IMR-90 (cell line): ENCODE data around the gene CINP. TPM values are rescaled to one million over a fixed set of nuclear protein-coding genes. Genes with fewer than 3 reads are reported as not detected.

Experiments
- ATAC-seq: fragments of 200-7000 bp; cut with Tn5 transposase; 2 replicates; pipeline ENCODE4 v1.9.1; 2020; ENCODE audit warnings: low read depth, mild to moderate bottlenecking, moderate library complexity
- BruUV-seq: library from RNA; stranded (reverse); fragments of 400-500 nt; replicated peaks from 2 replicates; lab custom pipeline; 2021; lab: Mats Ljungman, UMichigan
- CTCF ChIA-PET: fragments of 300-600 bp; formaldehyde crosslinking; extraction: SDS; loops from one replicate; lab custom pipeline; 2021; ENCODE audit warnings: antibody characterized with exemption; lab: Yijun Ruan, JAX
- POLR2A ChIA-PET: fragments of 300-600 bp; sonication (Branson Sonifier 250); formaldehyde crosslinking; loops from one replicate; lab custom pipeline; 2022; ENCODE audit warnings: antibody characterized with exemption; ENCODE audit not compliant: unreplicated experiment; lab: Charles Lee
- DNase-seq: peaks from one replicate; pipeline ENCODE4 v3.0.0; 2013
- H2AFZ ChIP-seq: replicated peaks from 2 replicates; pipeline ENCODE3; 2013; ENCODE audit warnings: low read length, mild to moderate bottlenecking; ENCODE audit not compliant: poor library complexity
- H2AK5ac ChIP-seq: 2 replicates; pipeline ENCODE4 v1.6.1; 2013; ENCODE audit warnings: low read depth, low read length, inconsistent platforms
- H2AK9ac ChIP-seq: replicated peaks from 2 replicates; pipeline ENCODE3; 2013; ENCODE audit warnings: mild to moderate bottlenecking, low read depth, low read length, moderate library complexity; ENCODE audit not compliant: poor library complexity
- H2BK120ac ChIP-seq: 2 replicates; pipeline ENCODE4 v1.6.1; 2013; ENCODE audit warnings: low read depth, low read length, inconsistent platforms
- H2BK15ac ChIP-seq: 3 replicates; pipeline ENCODE4 v1.6.1; 2013; ENCODE audit warnings: low read depth, low read length, inconsistent platforms
- H2BK20ac ChIP-seq: 2 replicates; pipeline ENCODE4 v1.6.1; 2013; ENCODE audit warnings: low read depth, mild to moderate bottlenecking, inconsistent platforms, low read length, moderate library complexity
- H2BK5ac ChIP-seq: 2 replicates; pipeline ENCODE4 v1.6.1; 2013; ENCODE audit warnings: mild to moderate bottlenecking, low read depth, low read length, inconsistent platforms; ENCODE audit not compliant: poor library complexity, severe bottlenecking
- H3K14ac ChIP-seq: replicated peaks from 2 replicates; pipeline ENCODE4 v1.6.1; 2013; ENCODE audit warnings: low read depth, low read length, inconsistent platforms
- H3K18ac ChIP-seq: 2 replicates; pipeline ENCODE4 v1.6.1; 2013; ENCODE audit warnings: low read depth, low read length, control low read depth
- H3K23ac ChIP-seq: 2 replicates; pipeline ENCODE4 v1.6.1; 2013; ENCODE audit warnings: low read depth, low read length, inconsistent platforms
- H3K27ac ChIP-seq: 2 replicates; pipeline ENCODE4 v1.5.1; 2013; ENCODE audit warnings: mild to moderate bottlenecking, control low read depth, low read length; ENCODE audit not compliant: insufficient read depth
- H3K27me3 ChIP-seq: 2 replicates; pipeline ENCODE4 v1.6.1; 2013; ENCODE audit warnings: low read length; ENCODE audit not compliant: control insufficient read depth, insufficient read depth
- H3K36me3 ChIP-seq: 2 replicates; pipeline ENCODE4 v1.6.1; 2013; ENCODE audit warnings: low read length, mixed read lengths; ENCODE audit not compliant: control insufficient read depth, insufficient read depth
- H3K4ac ChIP-seq: 2 replicates; pipeline ENCODE4 v1.6.1; 2013; ENCODE audit warnings: low read depth, low read length, inconsistent platforms
- H3K4me1 ChIP-seq: 2 replicates; pipeline ENCODE4 v1.6.1; 2013; ENCODE audit warnings: low read length, mixed read lengths; ENCODE audit not compliant: control insufficient read depth, insufficient read depth
- H3K4me2 ChIP-seq: 2 replicates; pipeline ENCODE4 v1.6.1; 2013; ENCODE audit warnings: low read depth, mild to moderate bottlenecking, control low read depth, low read length, moderate library complexity
- H3K4me3 ChIP-seq: 2 replicates; pipeline ENCODE4 v1.5.1; 2013; ENCODE audit warnings: low read depth, mild to moderate bottlenecking, control low read depth, low read length, moderate library complexity; ENCODE audit not compliant: insufficient read depth
- H3K56ac ChIP-seq: 2 replicates; pipeline ENCODE4 v1.6.1; 2013; ENCODE audit warnings: low read length, inconsistent platforms; ENCODE audit not compliant: insufficient read depth; ENCODE audit errors: extremely low read depth
- H3K79me1 ChIP-seq, 2 experiments: 2 replicates each; pipeline ENCODE4 v1.6.1; 2013; ENCODE audit warnings: low read length in 2 of 2, inconsistent platforms in 1 of 2, low read depth in 1 of 2
- H3K9ac ChIP-seq: 2 replicates; pipeline ENCODE4 v1.6.1; 2013; ENCODE audit warnings: low read depth, low read length, control low read depth
- H3K9me1 ChIP-seq: 2 replicates; pipeline ENCODE4 v1.6.1; 2013; ENCODE audit warnings: low read length, inconsistent platforms; ENCODE audit not compliant: insufficient read depth
- H3K9me3 ChIP-seq: 2 replicates; pipeline ENCODE4 v1.6.1; 2013; ENCODE audit warnings: low read length; ENCODE audit not compliant: control insufficient read depth, insufficient read depth
- H4K20me1 ChIP-seq: 2 replicates; pipeline ENCODE4 v1.6.1; 2013; ENCODE audit warnings: low read length, inconsistent platforms; ENCODE audit not compliant: insufficient read depth
- H4K5ac ChIP-seq: 2 replicates; pipeline ENCODE4 v1.6.1; 2013; ENCODE audit warnings: mild to moderate bottlenecking, low read depth, low read length, control low read depth
- H4K8ac ChIP-seq, 2 experiments: 2 replicates each; pipeline ENCODE4 v1.6.1; 2013; ENCODE audit warnings: low read depth in 2 of 2, low read length in 2 of 2, control low read depth in 1 of 2, inconsistent platforms in 1 of 2
- H4K91ac ChIP-seq: 2 replicates; pipeline ENCODE4 v1.6.1; 2013; ENCODE audit warnings: low read depth, low read length, inconsistent platforms; ENCODE audit not compliant: insufficient read depth
- BHLHE40 ChIP-seq: fragments of 150-350 bp; IDR thresholded peaks from 2 replicates; pipeline ENCODE4 v1.6.1; 2016; ENCODE audit warnings: mild to moderate bottlenecking, low read depth, low read length
- CEBPB ChIP-seq: IDR thresholded peaks from 2 replicates; pipeline ENCODE4 v1.6.1; 2012; ENCODE audit warnings: low read depth, low read length, improper control_type of control experiment
- CHD1 ChIP-seq: IDR thresholded peaks from 2 replicates; pipeline ENCODE4 v1.6.1; 2012; ENCODE audit warnings: low read depth, low read length, improper control_type of control experiment
- FOS ChIP-seq: fragments of 150-350 bp; IDR thresholded peaks from 2 replicates; pipeline ENCODE4 v1.6.1; 2016; ENCODE audit warnings: low read depth, low read length
- MAFK ChIP-seq: IDR thresholded peaks from 2 replicates; pipeline ENCODE4 v1.6.1; 2012; ENCODE audit warnings: low read depth, low read length, improper control_type of control experiment
- MAZ ChIP-seq: IDR thresholded peaks from 2 replicates; pipeline ENCODE4 v1.6.1; 2012; ENCODE audit warnings: low read depth, mild to moderate bottlenecking, low read length, improper control_type of control experiment, moderate library complexity, borderline replicate concordance
- MXI1 ChIP-seq: IDR thresholded peaks from 2 replicates; pipeline ENCODE4 v1.6.1; 2012; ENCODE audit warnings: low read depth, mild to moderate bottlenecking, low read length, moderate library complexity, borderline replicate concordance
- NFE2L2 ChIP-seq: fragments of 150-350 bp; IDR thresholded peaks from 2 replicates; pipeline ENCODE4 v1.6.1; 2016; ENCODE audit warnings: low read depth, mild to moderate bottlenecking, low read length
- POLR2A ChIP-seq: IDR thresholded peaks from 2 replicates; pipeline ENCODE4 v1.6.1; 2012; ENCODE audit warnings: mild to moderate bottlenecking, low read depth, low read length
- RAD21 ChIP-seq: IDR thresholded peaks from 2 replicates; pipeline ENCODE4 v1.6.1; 2012; ENCODE audit warnings: low read length, improper control_type of control experiment
- RCOR1 ChIP-seq: IDR thresholded peaks from 2 replicates; pipeline ENCODE4 v1.6.1; 2012; ENCODE audit warnings: mild to moderate bottlenecking, low read length, improper control_type of control experiment; ENCODE audit not compliant: insufficient replicate concordance
- RFX5 ChIP-seq: IDR thresholded peaks from 2 replicates; pipeline ENCODE4 v1.8.0; 2012; ENCODE audit warnings: low read depth, mild to moderate bottlenecking, low read length, moderate library complexity
- SMC3 ChIP-seq: fragments of 150-350 bp; IDR thresholded peaks from 2 replicates; pipeline ENCODE4 v1.6.1; 2016; ENCODE audit warnings: low read depth, mild to moderate bottlenecking, antibody characterized with exemption, low read length, moderate library complexity
- WGBS, 2 experiments: methylation state at CpG; one replicate each; pipeline versions ENCODE4 v1.1.5 to v1.1.7; 2013; ENCODE audit warnings: missing lambda C conversion rate in 2 of 2; ENCODE audit not compliant: insufficient read length in 1 of 2; ENCODE audit errors: extremely low coverage in 2 of 2; 5-methylcytosine and 5-hydroxymethylcytosine counted together
- dilution Hi-C: fragments of 300-500 bp; cut with HindIII; formaldehyde crosslinking; loops from one replicate; pipeline ENCODE4 v1.14.3; 2018; ENCODE audit warnings: low sequenced_read_pairs; ENCODE audit not compliant: unreplicated experiment
- in situ Hi-C: fragments of 300-500 bp; cut with MboI; formaldehyde crosslinking; loops from 3 replicates; pipeline ENCODE4 v1.14.3; 2019; ENCODE audit warnings: low sequenced_read_pairs, inconsistent platforms, mixed read lengths
- intact Hi-C: fragments of 100-400 bp; cut with micrococcal nuclease; formaldehyde crosslinking; loops from 2 replicates; pipeline ENCODE4 v1.10.0; 2022
- polyA plus RNA-seq, 3 experiments: library from polyadenylated mRNA; depleted of rRNA; stranded (reverse); fragments of >200 nt; gene quantifications; 2 replicates each; pipeline ENCODE4 v1.2.3, GENCODE V29; 2012; ENCODE audit warnings: low replicate concordance in 1 of 3
- total RNA-seq: library from RNA; depleted of rRNA; stranded (reverse); fragments of >200 nt; gene quantifications from 2 replicates; pipeline ENCODE4 v1.2.3, GENCODE V29; 2012
- TF ChIP-seq, protein P1 (sequence below): fragments of 150-350 bp; IDR thresholded peaks from 2 replicates; pipeline ENCODE4 v1.6.1; 2016; ENCODE audit warnings: low read depth, mild to moderate bottlenecking, low read length, moderate library complexity, borderline replicate concordance
- TF ChIP-seq, protein P2 (sequence below): fragments of 150-350 bp; IDR thresholded peaks from 2 replicates; pipeline ENCODE4 v1.6.1; 2017; ENCODE audit warnings: mild to moderate bottlenecking, antibody characterized with exemption, low read length, low read depth
- TF ChIP-seq, protein P3 (sequence below): conservative IDR thresholded peaks from 2 replicates; pipeline ENCODE4 v1.5.1; 2012; ENCODE audit warnings: mild to moderate bottlenecking, low read depth, low read length, improper control_type of control experiment

Gene CINP
- total and polyA plus RNA-seq, 2 of the 4 experiments (the other 2 are of a cell fraction), result 41.9 to 56.4 TPM

DNA sequence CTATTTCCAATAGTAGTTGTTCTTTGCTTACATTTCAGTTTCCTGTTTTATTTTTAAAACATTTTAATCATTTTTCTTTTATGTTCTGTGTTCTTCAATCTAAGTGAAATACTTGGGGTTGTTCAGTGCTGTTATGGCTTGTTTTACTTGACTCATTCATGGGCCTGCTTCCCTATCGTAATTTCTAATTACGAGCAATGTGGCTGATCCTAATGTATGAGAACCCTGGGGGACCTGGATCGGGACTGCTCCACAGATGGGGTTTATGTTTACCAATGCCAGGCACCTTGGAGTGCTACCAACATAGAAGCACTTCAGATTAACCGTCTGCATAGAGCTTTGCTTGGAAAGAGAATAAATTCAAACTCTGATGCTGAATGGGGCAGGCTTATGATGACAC lies 29.8 kb upstream of the CINP start:
- Histone ChIP-seq H3K27ac (peak overlapping the region; percentile 76; the same call in 1 of the 2 replicates), H3K14ac (0 out of 2 replicates have a peak overlapping the region, but pooled peaks have one; percentile 48), H2AFZ (no peak overlapping the region), H4K20me1 (no peaks in the 10 kb centered on the region; the same call in 1 of the 2 replicates), H3K4me2 (no peak overlapping the region), H3K9me3 (no peaks in the 10 kb centered on the region; the same call in 1 of the 2 replicates), H3K4me3 (no peak overlapping the region), H3K9ac (no peak overlapping the region), H3K36me3 (peaks cover 6% of the 10 kb centered on the region), H3K27me3 (no peaks in the 10 kb centered on the region), H4K8ac (peak overlapping the region in 1 of 2 experiments; percentile 7; a peak in 1 of 4 replicates), H2BK5ac (peak overlapping the region; percentile 63), H3K56ac (peak overlapping the region; percentile 12; the same call in 1 of the 2 replicates), H2BK15ac (no peak overlapping the region; the same call in 2 of the 3 replicates), H2BK20ac (no peak overlapping the region), H2AK5ac (no peak overlapping the region), H3K9me1 (0 out of 2 replicates have a peak, but pooled peaks cover 3% of the 10 kb centered on the region), H3K79me1 (peaks cover 10 to 27% of the 10 kb centered on the region in 2 experiments; a peak in 3 of 4 replicates), H3K4ac (0 out of 2 replicates have a peak overlapping the region, but pooled peaks have one; percentile 37), H4K5ac (no peak overlapping the region), H4K91ac (no peak overlapping the region), H3K18ac (no peak overlapping the region), H3K23ac (no peak overlapping the region), H2BK120ac (no peak overlapping the region; the same call in 1 of the 2 replicates), H3K4me1 (peaks cover 10% of the 10 kb centered on the region), H2AK9ac (no peak overlapping the region)
- intact Hi-C loops (no loop called here), in situ Hi-C loops (no loop called here), dilution Hi-C loops (no loop called here)
- no CpG with 5 or more reads among the region's 4 CpGs for WGBS, 2 experiments
- POLR2A ChIA-PET, result no interaction called here
- DNase-seq (peak; percentile 40), ATAC-seq (peak; percentile 77)
- no TSS peak for BruUV-seq
- TF ChIP-seq, protein P1, sequence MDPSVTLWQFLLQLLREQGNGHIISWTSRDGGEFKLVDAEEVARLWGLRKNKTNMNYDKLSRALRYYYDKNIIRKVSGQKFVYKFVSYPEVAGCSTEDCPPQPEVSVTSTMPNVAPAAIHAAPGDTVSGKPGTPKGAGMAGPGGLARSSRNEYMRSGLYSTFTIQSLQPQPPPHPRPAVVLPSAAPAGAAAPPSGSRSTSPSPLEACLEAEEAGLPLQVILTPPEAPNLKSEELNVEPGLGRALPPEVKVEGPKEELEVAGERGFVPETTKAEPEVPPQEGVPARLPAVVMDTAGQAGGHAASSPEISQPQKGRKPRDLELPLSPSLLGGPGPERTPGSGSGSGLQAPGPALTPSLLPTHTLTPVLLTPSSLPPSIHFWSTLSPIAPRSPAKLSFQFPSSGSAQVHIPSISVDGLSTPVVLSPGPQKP, result no peak
- TF ChIP-seq, protein P2, sequence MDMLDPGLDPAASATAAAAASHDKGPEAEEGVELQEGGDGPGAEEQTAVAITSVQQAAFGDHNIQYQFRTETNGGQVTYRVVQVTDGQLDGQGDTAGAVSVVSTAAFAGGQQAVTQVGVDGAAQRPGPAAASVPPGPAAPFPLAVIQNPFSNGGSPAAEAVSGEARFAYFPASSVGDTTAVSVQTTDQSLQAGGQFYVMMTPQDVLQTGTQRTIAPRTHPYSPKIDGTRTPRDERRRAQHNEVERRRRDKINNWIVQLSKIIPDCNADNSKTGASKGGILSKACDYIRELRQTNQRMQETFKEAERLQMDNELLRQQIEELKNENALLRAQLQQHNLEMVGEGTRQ, result no peak
- TF ChIP-seq, protein P3, sequence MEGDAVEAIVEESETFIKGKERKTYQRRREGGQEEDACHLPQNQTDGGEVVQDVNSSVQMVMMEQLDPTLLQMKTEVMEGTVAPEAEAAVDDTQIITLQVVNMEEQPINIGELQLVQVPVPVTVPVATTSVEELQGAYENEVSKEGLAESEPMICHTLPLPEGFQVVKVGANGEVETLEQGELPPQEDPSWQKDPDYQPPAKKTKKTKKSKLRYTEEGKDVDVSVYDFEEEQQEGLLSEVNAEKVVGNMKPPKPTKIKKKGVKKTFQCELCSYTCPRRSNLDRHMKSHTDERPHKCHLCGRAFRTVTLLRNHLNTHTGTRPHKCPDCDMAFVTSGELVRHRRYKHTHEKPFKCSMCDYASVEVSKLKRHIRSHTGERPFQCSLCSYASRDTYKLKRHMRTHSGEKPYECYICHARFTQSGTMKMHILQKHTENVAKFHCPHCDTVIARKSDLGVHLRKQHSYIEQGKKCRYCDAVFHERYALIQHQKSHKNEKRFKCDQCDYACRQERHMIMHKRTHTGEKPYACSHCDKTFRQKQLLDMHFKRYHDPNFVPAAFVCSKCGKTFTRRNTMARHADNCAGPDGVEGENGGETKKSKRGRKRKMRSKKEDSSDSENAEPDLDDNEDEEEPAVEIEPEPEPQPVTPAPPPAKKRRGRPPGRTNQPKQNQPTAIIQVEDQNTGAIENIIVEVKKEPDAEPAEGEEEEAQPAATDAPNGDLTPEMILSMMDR, result no peak
- TF ChIP-seq RCOR1 (no peak), CEBPB (no peak), CHD1 (no peak), SMC3 (no peak), BHLHE40 (no peak), MAZ (no peak), RAD21 (no peak), FOS (no peak), MAFK (no peak), MXI1 (no peak), NFE2L2 (no peak), RFX5 (no peak), POLR2A (no peak)
- CTCF ChIA-PET, result interaction anchor here (0.6 kb wide), 1 partner anchor 107 kb away, joined by 4 read pairs; no protein-coding TSS in a partner anchor
